GM12801 (cell line): ENCODE data around the gene VWA3B.

Experiments
- CTCF ChIP-seq: IDR thresholded peaks from one replicate; pipeline ENCODE4 v1.5.1; 2011; ENCODE audit warnings: control low read depth; ENCODE audit not compliant: insufficient read length; ENCODE audit errors: extremely low read depth

VWA3B gene

GRCh38 chr2:98114643-98115330 lies 27.8 kb downstream of the VWA3B start:
- no peak for TF ChIP-seq CTCF

GRCh38 chr2:98118161-98118560 lies 31.2 kb downstream of the VWA3B start:
- TF ChIP-seq CTCF: no peak

GRCh38 chr2:98118852-98119251 lies 31.9 kb downstream of the VWA3B start:
- no peak for TF ChIP-seq CTCF

- no peak for TF ChIP-seq CTCF
Measured at GRCh38 chr2:98121149-98121548, 34.2 kb downstream of the VWA3B start.

- no peak for TF ChIP-seq CTCF
Measured at GRCh38 chr2:98122524-98122923, 35.6 kb downstream of the VWA3B start.

GRCh38 chr2:98123286-98123685 lies 36.3 kb downstream of the VWA3B start:
- no peak for TF ChIP-seq CTCF

- no peak for TF ChIP-seq CTCF
Measured at GRCh38 chr2:98126061-98126460, 39.1 kb downstream of the VWA3B start.
